Urothelium cell line (cell line): Measurements from ENCODE around the gene GGTA1.
"Not testable (repeated sequence)": the region's sequence is repeated elsewhere in the genome, so short reads cannot be mapped to it uniquely, and the experiment has no call there.

Experiments
- DNase-seq: peaks from one replicate; pipeline ENCODE4 v3.0.0; 2011; ENCODE audit warnings: low spot score, mixed read lengths
- FAIRE-seq: peaks from 2 replicates; lab custom pipeline; 2011; peaks lifted over from hg19 to GRCh38; lab: Jason Lieb, UNC

The GGTA1 gene

DNA sequence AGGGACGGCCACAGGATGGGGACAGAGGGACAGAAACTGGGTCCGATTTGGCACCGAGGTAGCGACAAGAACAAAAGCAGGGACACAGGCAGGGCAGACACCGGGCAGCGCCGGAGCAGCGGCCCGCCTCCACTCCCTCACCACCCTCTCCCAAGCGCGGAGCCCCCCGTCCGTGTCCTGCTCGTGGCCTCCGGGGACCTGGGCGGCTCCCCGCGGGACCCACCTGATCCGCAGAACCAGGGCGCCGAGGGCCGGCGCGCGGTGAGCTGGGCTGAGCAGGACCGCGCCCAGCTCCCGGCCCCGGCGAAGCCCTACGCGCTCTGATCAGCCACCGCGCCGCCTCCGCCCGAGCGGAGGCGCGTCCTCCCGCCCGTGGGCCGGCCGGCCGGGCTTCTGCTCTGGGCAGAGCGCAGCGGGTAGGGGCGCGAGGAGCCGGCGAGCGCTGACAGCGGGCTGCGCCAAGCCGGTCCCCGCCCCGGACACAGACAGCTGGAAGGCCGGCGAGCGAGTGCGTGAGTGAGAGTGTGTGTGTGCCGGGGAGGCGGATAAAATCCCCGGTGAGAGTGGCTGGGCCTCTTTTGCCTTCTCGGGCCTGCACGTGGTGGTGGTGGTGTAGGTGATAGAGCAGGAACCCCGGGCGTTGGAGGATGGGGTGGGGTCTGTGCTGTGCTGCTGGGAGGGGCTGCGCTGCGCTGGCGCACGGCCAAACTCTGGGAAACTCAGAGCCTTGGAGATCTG, at the start of gene GGTA1:
Gene GGTA1, minus strand, starts transcription at position 418 of the 738 bp plus-strand sequence. CDS start 31,922 bp downstream, outside the sequence.
- FAIRE-seq (no peak), DNase-seq (peak; percentile 73)

DNA sequence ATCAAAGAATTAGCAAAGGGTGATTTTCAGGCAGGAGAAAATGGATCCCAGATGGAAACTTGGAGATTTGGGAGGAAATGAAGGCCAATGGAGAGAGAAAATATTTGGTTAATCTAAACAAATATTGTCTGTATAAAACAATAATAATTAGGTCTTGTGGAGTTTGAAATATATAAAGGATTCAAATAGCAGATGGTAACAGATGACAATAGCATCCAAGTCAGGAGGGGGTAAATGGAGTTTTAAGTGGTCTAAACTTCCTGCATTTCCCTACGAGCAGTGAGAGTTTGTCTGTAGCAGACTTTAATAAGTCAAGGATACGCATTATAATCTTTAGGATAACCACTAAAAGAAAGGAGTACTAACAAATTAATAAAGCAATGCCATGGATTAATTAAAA, 49.0 kb upstream of the GGTA1 start:
- DNase-seq (no peak), FAIRE-seq (no peak)

DNA sequence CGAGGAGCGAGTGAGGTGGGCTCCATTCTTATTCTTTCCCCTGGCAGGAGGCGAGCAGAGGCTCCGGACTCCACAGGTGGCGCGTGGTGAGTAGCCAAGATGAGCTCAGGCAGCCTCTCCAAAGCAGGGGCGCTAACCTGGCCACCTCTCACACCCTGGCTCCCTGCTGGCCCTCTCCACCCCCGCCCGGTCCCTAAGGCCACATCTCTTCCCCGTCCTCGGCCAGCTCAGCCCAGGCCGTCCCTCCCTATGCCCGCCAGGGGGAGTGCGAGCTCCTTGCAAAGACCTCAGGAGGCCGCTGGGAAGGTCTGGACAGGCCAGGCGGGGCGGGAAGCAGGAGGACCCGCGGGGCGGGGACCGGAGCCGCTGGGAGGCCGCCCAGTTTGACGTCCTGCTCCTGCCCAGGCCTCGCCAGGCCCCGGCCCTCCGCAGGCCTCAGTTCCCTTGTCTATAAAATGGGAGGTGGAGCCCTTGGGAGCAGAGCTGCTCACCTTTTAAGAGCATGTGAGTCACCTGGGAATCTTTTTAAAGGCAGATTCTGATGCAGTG, 46.3 kb upstream of the GGTA1 start:
- DNase-seq (peak; percentile 91), FAIRE-seq (no peak)

DNA sequence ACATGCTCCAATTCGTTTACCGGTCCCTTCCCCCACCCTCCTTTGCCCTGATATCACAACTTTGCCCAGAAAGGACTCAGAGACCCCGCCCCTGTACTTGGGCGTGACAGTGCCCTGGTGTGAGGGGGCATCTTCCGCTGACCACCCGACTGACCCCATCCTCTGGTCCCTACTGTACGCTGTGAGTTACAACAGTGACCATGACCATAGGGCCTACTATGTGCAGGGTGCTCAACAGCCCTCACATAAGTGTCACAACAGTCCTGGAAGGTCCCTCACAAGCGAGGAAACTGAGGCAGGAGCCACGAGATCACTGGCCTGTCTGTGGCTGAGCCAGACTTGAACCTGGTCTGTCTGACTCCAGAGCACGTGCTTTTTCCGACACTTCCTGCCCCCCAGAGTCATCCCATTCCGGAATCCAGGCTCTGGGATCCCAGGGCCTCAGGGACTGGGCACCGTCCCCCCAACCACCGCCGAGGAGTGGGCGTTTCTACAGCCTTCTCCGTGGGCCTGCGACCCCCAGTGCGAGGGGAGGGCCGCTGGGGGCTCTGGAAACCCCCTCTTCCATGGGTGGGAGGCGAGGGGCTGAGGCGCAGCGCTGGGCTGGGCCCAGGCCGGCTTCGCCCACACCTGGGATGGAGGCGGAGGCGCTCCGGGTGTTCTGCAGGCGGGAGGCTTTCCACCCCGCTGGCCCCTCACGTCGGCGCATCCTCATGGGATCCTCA, 45.7 kb upstream of the GGTA1 start:
- FAIRE-seq = no peak

DNA sequence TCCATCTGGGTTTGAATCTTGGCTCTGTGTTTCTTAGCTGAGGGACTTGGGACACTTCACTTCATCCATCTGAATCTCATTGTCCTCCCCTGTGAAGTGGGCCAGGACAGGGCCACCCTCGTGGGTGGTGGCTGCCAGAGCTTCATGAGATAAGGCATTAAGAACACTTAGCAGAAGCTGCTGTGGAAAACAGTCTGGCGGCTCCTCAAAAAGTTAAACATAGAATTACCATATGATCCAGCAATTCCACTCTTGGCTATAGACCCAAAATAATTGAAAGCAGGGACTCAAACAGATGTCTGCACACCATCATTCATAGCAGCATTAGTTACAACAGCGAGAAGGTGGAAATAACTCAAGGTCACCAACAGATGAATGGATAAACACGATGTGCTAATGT, 42.4 kb upstream of the GGTA1 start:
- DNase-seq (no peak), FAIRE-seq (no peak)

More for the DNA sequence above, 45.7 kb upstream of the GGTA1 start:
- no peak for DNase-seq

DNA sequence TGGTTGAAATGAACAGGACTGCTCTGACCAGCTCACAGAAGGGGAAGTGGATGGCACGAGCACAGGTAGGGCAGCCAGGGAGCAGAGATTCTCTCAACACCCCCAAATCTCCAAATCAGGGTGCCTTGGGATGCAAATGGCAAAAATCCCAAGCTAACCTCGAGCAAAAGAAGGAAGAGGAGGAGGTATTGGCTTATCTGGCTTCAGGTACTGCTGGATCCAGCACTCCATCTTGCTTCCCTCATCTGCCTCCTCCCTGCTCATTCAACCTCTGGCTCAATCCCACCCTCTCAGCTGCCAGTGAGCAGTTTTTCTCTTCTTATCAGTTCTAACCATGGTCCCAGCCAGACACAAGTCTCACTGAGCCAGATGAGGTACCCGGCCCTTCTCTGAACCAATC, 41.6 kb upstream of the GGTA1 start:
- no peak for FAIRE-seq

DNA sequence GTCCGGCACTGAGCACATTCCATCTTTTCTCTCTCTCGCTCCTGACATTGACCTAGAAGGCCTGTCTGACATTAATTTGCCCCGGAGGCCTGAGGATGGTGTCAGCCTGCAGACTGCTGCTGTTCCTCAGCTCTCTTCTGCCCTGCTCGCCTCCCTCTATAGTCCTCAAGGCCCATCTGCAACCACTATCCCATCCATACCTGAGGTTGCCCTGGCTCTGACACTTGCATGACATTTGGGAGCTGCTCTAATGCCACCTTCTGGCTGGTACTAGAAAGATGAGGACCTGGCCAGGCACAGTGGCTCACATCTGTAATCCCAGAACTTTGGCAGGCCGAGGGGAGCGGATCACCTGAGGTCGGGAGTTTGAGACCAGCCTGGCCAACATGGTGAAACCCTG, 38.6 kb upstream of the GGTA1 start:
- no peak for DNase-seq

More for the DNA sequence above, 41.6 kb upstream of the GGTA1 start:
- DNase-seq = no peak

DNA sequence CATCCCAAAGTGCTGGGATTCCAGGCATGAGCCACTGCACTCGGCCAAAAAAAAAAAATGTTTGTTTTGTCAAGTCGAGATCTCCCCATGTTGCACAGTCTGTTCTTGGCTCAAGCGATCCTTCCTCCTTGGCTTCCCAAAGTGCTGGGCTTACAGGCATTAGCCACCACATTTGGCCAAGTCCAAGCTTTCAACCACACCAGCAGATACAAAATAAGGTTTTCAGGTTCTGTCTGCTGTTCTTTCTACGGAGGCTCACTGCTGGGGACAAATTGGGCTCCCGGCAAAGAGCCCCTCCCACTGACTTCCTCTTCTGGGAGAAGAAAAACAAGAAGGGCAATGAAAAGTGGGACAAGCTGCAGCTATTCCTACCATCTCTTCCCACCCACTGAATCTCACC, 37.6 kb upstream of the GGTA1 start:
- no peak for DNase-seq
- no peak for FAIRE-seq

More for the DNA sequence above, 38.6 kb upstream of the GGTA1 start:
- no peak for FAIRE-seq

DNA sequence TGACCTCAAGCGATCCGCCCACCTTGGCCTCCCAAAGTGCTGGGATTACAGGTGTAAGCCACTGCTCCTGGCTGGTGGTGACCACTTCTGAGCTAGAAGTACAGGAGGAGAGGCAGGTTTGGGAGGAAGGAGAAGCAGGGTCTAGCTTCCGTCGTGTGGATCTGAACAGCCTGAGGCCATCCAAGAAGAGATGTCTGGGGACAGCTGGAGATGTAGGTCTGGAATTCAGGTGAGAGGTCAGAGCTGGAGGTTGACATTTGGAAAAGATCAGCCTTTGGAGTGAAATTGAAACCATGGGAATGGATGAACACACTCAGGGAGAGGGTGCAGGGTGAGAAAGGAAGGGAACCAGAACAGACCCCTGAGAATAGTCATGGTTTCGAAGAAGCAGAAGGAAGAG, 33.2 kb upstream of the GGTA1 start:
- no peak for FAIRE-seq
- no peak for DNase-seq

DNA sequence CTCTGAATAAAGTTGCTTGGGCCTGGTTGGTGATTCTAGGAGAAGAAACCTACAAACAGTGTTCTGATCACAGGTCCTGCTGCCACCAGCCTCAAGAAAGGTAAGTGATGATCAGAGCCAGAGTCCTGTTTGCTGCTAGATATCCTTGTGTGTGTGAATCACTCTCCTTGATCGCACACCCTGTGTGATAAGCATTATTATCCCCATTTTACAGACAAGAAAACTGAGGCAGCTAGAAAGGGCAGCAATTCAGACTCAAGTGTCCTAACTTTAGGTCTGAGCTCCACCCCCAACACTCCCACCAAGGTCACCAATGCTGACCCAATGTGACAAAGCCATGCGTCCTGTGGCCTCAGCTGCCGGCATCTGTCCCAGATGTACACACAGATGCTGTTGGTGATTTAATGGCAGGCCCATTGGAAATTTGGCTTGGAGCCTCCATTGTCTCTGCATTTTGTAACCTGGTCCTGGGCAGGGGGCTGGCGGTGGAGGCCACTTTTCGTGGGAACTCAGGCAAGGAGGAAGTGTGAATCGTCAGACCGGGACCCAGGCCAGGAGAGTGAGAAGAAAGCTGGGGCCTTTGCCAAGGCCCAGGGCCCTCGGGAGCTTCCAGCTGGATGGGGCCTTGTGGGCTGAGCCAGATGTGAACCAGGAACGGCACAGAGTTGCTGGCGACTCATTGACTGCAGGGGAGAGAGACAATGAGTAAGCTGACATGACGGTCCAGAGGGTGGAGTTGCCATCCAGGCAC, 29.8 kb upstream of the GGTA1 start:
- DNase-seq = peak; percentile 63

DNA sequence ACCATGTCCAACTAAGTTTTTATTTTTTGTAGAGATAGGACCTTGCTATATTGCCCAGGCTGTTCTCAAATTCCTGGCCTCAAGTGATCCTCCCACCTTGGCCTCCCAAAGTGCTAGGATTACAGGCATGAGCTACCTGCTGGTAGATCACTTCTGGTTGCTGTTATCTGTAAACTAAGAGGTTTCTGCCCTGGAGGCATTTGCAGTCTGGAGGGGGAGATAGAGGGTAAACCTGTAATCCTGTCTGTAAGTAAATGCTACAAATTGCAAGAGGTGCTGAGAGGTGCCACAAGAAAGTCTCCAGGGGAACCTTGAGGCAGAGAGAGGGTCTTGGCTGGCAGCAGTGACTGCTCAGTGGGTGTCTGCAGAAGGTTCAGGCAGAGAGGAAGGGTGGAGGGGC, 29.0 kb upstream of the GGTA1 start:
- DNase-seq (no peak), FAIRE-seq (no peak)

More for the DNA sequence above, 29.8 kb upstream of the GGTA1 start:
- FAIRE-seq = no peak

DNA sequence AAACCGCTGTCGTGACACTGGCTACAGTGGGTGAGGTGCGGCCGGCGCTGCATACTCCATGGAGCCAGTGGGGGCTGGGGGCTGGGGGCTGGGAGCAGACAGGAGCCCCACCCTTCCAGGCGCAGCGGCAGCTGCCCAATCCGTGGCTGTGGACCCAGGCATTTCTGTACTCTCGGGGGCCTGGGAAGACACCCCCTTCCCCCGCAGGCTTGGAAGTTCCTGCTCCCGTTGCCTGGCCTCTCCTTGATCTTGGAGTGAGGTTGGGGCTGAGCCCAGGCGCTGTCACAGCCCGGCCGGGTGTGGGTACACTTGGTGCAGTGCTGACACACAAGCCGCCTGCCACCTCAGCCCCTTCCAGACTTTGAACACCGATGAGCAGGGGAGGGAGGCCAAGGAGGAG, 27.7 kb upstream of the GGTA1 start:
- no peak for DNase-seq
- FAIRE-seq = no peak

DNA sequence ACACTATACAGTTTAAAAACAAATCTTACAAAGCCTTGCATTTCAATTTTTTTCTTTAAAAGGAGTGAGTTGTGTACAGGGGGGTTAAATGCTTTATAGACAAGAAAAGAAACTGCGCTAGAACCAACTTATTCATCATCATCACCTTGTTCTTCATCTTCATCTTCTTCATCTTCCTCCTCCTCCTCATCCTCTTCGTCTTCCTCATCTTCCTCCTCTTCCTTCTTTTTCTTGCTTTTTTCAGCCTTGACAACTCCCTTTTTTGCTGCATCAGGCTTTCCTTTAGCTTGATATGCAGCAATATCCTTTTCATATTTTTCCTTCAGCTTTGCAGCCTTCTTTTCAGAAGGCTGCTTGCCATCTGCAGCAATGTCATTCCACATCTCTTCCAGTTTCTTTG, 20.0 kb upstream of the GGTA1 start:
- not testable (repeated sequence) for FAIRE-seq, DNase-seq

DNA sequence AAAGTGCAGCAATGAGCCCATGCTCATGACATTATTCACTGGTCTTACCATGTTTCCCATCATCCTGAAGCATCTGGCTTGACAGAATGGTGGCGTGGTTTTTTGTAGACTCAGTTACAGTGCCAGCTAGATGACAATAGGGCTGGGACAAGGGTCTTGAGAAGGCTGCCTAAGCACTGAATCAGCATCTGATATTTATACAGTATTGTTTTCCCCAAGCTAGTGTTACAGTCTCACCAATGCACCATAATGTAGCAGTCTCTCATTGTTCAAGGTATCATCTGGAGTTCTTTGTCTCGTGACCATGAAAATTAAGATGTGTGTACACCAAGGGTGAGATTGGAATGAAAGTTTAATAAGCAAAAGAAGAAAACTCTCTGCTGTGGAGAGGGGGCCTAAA, 19.0 kb upstream of the GGTA1 start:
- FAIRE-seq (no peak), DNase-seq (no peak)

DNA sequence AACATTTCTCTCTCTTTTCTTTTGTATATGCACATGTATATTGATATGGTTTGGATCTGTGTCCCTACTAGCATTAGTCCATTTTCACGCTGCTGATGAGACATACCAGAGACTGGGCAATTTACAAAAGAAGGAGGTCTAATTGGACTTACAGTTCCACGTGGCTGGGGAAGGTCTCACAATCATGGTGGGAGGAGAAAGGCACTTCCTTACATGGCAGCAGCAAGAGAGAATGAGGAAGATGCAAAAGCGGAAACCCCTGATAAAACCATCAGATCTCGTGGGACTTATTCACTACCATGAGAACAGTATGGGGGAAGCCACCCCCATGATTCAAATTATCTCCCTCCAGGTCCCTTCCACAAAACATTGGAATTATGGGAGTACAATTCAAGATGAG, 13.5 kb upstream of the GGTA1 start:
- FAIRE-seq, DNase-seq: not testable (repeated sequence)

DNA sequence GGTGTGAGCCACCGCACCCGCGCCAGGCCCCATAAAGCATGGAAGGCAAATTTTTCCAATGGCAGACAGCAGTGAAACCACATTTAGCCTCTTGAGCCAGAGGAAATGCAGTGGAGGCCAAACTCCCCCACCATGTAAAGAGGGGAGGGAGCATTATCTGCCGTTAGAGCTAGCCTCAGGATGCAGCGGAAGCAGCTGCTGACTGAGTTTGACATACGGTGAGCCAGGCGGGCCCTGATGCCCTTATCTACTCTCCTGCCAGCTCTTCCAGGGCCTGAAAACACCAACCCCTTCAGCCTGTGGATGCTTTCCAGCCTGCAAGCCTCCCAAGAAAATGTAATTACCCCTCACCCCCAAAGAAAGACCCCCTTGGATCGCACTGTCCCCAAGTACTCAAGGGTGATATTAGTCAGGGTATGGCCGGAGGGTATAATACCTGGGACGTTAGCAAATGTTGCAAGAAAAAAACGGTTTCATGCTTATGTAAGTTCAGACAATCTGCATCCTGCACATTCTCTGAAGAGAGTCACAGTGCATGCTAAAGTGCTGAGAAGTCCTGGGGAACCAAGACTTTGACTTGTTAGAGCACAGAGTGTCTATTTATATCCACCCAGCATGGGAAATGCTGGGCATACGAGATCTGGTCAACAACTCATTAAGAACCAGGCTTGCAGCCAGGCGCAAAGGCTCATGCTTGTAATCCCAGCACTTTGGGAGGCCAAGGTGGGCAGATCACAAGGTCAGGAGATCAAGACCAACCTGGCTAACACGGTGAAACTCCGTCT, 11.3 kb upstream of the GGTA1 start:
- no peak for FAIRE-seq
- DNase-seq = no peak

DNA sequence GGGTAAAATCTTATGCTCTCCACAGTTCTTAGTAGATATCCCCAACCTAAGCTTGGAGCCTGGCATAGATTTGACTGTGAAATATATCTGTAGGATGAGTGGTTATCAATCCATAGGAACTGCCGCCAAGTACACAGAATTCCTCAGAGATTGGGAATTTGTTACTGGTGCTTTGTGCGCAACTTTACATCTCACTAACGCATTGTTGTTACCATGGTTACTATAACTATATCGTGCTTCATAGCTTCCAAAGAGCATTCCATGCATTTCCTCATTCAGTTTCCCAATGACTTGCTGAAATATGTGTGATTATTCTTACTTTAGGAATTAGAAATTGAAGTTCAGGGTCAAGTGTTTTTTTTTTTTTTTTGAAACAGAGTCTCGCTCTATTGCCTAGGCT, 9.5 kb upstream of the GGTA1 start:
- FAIRE-seq (no peak), DNase-seq (no peak)

DNA sequence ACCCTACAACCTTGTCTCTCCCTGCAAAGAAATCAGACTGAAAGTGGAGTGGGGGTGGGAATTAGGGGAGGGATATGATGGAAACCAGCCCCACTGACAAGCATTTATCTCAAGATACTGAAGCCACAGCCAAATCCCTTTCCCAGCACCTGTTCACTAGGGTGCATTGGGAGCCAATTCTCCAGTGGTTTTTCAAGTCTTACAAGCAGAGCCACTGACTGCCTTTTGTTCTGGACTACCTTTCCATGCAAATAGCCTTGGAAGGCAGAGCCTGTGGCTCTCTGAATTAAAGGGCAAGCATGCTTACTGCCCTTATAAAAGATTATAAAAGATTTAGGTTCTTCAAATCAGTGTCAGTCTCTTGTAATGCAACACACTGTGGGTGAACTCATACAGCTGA, 8.8 kb upstream of the GGTA1 start:
- no peak for DNase-seq
- no peak for FAIRE-seq

DNA sequence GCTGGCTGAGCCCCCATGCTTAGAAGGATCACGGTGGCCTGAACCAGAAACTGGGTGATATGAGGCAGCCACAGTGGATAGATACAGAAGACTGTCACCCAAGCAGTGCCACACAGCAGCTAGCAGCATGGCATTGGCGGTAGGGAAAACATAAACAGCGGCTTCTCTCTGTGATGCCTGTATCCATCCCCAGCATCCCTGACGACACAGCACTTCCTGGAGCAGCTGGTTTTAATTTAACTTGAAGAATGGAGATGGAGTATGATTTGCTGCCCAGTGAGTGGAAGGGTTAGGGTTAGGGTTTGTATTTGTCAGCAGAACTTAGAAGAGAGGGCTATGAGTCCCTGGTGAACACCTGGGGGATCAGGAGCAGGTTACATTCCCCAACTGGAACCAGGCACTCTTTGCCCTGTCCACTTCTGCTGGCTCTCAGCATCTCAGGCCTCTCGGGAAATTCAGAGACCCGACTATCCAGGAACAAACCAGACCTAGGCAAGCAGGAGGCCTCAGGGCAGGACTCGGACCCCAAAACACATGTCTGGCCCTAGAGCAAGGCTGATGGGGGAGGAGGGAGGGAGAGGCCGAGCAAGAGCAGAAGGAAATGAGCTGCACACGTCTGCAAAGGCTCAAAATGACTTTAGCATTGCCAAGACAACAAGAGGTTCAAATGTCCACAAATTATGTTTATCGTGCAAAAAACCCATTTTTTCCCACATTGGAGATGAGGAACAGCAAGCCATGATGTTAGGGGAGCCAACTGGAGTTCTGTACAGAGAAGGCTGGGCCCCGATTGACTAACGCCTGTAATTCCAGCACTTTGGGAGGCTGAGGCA, 6.5 kb upstream of the GGTA1 start:
- FAIRE-seq (no peak), DNase-seq (no peak)

DNA sequence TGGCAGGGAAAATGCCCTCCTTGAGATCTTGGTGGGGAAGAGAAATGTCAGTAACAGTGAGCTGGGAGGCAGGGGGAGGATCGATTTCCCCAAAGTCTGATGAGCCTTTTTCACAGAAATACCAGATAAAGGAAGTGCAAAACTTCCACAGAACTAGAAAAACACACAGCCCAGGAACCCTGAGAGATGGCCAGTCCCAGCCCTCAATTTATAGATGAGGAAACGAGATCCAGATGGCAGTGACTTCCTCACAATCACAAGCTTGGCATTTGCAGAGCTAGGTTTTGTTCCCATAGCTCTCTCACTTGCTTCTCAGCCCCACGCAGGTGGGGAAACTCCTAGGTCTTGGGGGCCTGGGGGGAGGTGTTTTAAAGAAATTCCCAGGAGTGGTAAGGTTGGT, 3.8 kb upstream of the GGTA1 start:
- FAIRE-seq = no peak
- no peak for DNase-seq
